ENCODE results near the gene CCNI. TPM values are rescaled to one million over a fixed set of nuclear protein-coding genes. Genes with fewer than 3 reads are reported as not detected.

CCNI gene
- total and polyA plus RNA-seq, 9 donors = 220 to 772 (median 355) TPM

GRCh38 chr4:77122656-77123055, 46.9 kb upstream of the CCNI start:
- TF ChIP-seq POLR2A (IDR thresholded peaks at IDR 0.05) (no peak), EP300 (IDR thresholded peaks at IDR 0.05) (no peak)
- no peak for DNase-seq
- no peaks in the 10 kb centered on the region for H3K4me1 ChIP-seq (ENCODE audit: insufficient read depth)
- no peak overlapping the region for H3K27ac ChIP-seq
- no peaks in the 10 kb centered on the region for H3K9me3 ChIP-seq
- intact Hi-C loops (cut with DNase I) = no loop called here
- H3K36me3 ChIP-seq = no peaks in the 10 kb centered on the region
- H3K4me3 ChIP-seq = no peak overlapping the region
- 80 to 82% (median 80%) methylated on average over 4 of the region's 4 CpGs for WGBS, 3 donors
- H3K27me3 ChIP-seq = no peaks in the 10 kb centered on the region

GRCh38 chr4:77121736-77122240, 46.0 kb upstream of the CCNI start:
- no peak for TF ChIP-seq EP300 (IDR thresholded peaks at IDR 0.05)
- no peak for TF ChIP-seq POLR2A (IDR thresholded peaks at IDR 0.05)
- no peak for TF ChIP-seq CTCF (IDR thresholded peaks at IDR 0.05)
- H3K4me1 ChIP-seq (ENCODE audit: insufficient read depth) = no peaks in the 10 kb centered on the region
- WGBS, 3 donors = 86 to 91% (median 87%) methylated on average over 5 of the region's 5 CpGs
- no peaks in the 10 kb centered on the region for H3K36me3 ChIP-seq
- DNase-seq = no peak
- H3K4me3 ChIP-seq = no peak overlapping the region
- H3K9me3 ChIP-seq = no peaks in the 10 kb centered on the region
- no peaks in the 10 kb centered on the region for H3K27me3 ChIP-seq
- H3K27ac ChIP-seq = no peak overlapping the region
- intact Hi-C loops (cut with DNase I) = no loop called here

GRCh38 chr4:77120886-77121508, 45.2 kb upstream of the CCNI start:
- H3K27ac ChIP-seq = no peak overlapping the region
- intact Hi-C loops (cut with DNase I) = no loop called here
- no peak for DNase-seq
- TF ChIP-seq EP300 (IDR thresholded peaks at IDR 0.05) (no peak), CTCF (IDR thresholded peaks at IDR 0.05) (no peak), POLR2A (IDR thresholded peaks at IDR 0.05) (no peak)
- H3K27me3 ChIP-seq = no peaks in the 10 kb centered on the region
- 90 to 92% (median 91%) methylated on average over 8 of the region's 8 CpGs for WGBS, 3 donors
- H3K36me3 ChIP-seq = no peaks in the 10 kb centered on the region
- no peaks in the 10 kb centered on the region for H3K9me3 ChIP-seq
- H3K4me1 ChIP-seq (ENCODE audit: insufficient read depth) = no peaks in the 10 kb centered on the region
- H3K4me3 ChIP-seq = no peak overlapping the region

- no peak overlapping the region for H3K4me3 ChIP-seq
- no peak for DNase-seq
- H3K9me3 ChIP-seq = no peaks in the 10 kb centered on the region
- H3K27me3 ChIP-seq = no peaks in the 10 kb centered on the region
- TF ChIP-seq EP300 (IDR thresholded peaks at IDR 0.05) (no peak), CTCF (IDR thresholded peaks at IDR 0.05) (no peak), POLR2A (IDR thresholded peaks at IDR 0.05) (no peak)
- H3K4me1 ChIP-seq (ENCODE audit: insufficient read depth) = no peaks in the 10 kb centered on the region
- no peaks in the 10 kb centered on the region for H3K36me3 ChIP-seq
- intact Hi-C loops (cut with DNase I) = loop anchor here in 1 of 4 donors (1.0 kb wide), 1 partner anchor 9 kb away; no protein-coding TSS in a partner anchor
- no peak overlapping the region for H3K27ac ChIP-seq
Observed at GRCh38 chr4:77117721-77118120, 41.9 kb upstream of the CCNI start.

- H3K9me3 ChIP-seq = no peaks in the 10 kb centered on the region
- intact Hi-C loops (cut with DNase I) = no loop called here
- WGBS, 3 donors = 92 to 96% (median 95%) methylated on average over 29 of the region's 29 CpGs
- no peaks in the 10 kb centered on the region for H3K27me3 ChIP-seq
- no peaks in the 10 kb centered on the region for H3K4me1 ChIP-seq (ENCODE audit: insufficient read depth)
- TF ChIP-seq EP300 (IDR thresholded peaks at IDR 0.05) (no peak), POLR2A (IDR thresholded peaks at IDR 0.05) (no peak), CTCF (IDR thresholded peaks at IDR 0.05) (no peak)
- no peak overlapping the region for H3K27ac ChIP-seq
- H3K36me3 ChIP-seq = no peaks in the 10 kb centered on the region
- no peak overlapping the region for H3K4me3 ChIP-seq
- DNase-seq = no peak
Observed at GRCh38 chr4:77113069-77113468, 37.3 kb upstream of the CCNI start.
